WERI-Rb-1 (cell line): ENCODE measurements around the gene NLN.

ENCODE experiments used
- DNase-seq: peaks from one replicate; pipeline ENCODE4 v3.0.0-alpha.2; 2020
- H3K27ac ChIP-seq: fragments of 250-450 bp; sonication (Bioruptor Pico); 2 replicates; pipeline ENCODE4 v1.5.1; 2020; ENCODE audit warnings: mild to moderate bottlenecking, moderate library complexity
- H3K27me3 ChIP-seq: fragments of 250-450 bp; sonication (Bioruptor Pico); 2 replicates; pipeline ENCODE4 v1.5.1; 2021; ENCODE audit warnings: mild to moderate bottlenecking, low read depth, moderate library complexity; ENCODE audit not compliant: insufficient read depth, severe bottlenecking
- H3K36me3 ChIP-seq: fragments of 250-450 bp; sonication (Bioruptor Pico); 2 replicates; pipeline ENCODE4 v1.5.1; 2020; ENCODE audit warnings: mild to moderate bottlenecking, moderate library complexity
- H3K4me3 ChIP-seq: 2 replicates; pipeline ENCODE4 v1.5.1; 2011; ENCODE audit warnings: low read depth, mild to moderate bottlenecking, control low read depth, low read length
- H3K9me3 ChIP-seq: fragments of 250-450 bp; sonication (Bioruptor Pico); 2 replicates; pipeline ENCODE4 v1.5.1; 2021; ENCODE audit warnings: mild to moderate bottlenecking, moderate library complexity; ENCODE audit not compliant: severe bottlenecking
- CTCF ChIP-seq: IDR thresholded peaks from 2 replicates; pipeline ENCODE4 v1.5.1; 2011; ENCODE audit warnings: low read depth, mild to moderate bottlenecking, control low read depth, inconsistent platforms, low read length

Gene NLN

GRCh38 chr5:65790371-65791163 lies 68.6 kb downstream of the NLN start:
- no peaks in the 10 kb centered on the region for H3K27me3 ChIP-seq
- H3K4me3 ChIP-seq: no peak overlapping the region
- H3K9me3 ChIP-seq: no peaks in the 10 kb centered on the region
- TF ChIP-seq CTCF: no peak
- H3K27ac ChIP-seq: no peak overlapping the region
- peaks cover 21% of the 10 kb centered on the region for H3K36me3 ChIP-seq
- DNase-seq: no peak

GRCh38 chr5:65791712-65792673 lies 70.0 kb downstream of the NLN start:
- Histone ChIP-seq H3K27ac (no peak overlapping the region), H3K9me3 (no peaks in the 10 kb centered on the region), H3K36me3 (peaks cover 12% of the 10 kb centered on the region), H3K27me3 (no peaks in the 10 kb centered on the region), H3K4me3 (no peak overlapping the region)
- DNase-seq: no peak
- no peak for TF ChIP-seq CTCF

GRCh38 chr5:65796269-65796668 lies 74.3 kb downstream of the NLN start:
- H3K27me3 ChIP-seq: no peaks in the 10 kb centered on the region
- DNase-seq: no peak
- no peaks in the 10 kb centered on the region for H3K9me3 ChIP-seq
- no peak for TF ChIP-seq CTCF
- H3K27ac ChIP-seq: no peak overlapping the region
- H3K4me3 ChIP-seq: no peak overlapping the region
- no peaks in the 10 kb centered on the region; the same call in none of the 2 replicates for H3K36me3 ChIP-seq

GRCh38 chr5:65796751-65797316 lies 74.8 kb downstream of the NLN start:
- H3K4me3 ChIP-seq: no peak overlapping the region
- no peak for DNase-seq
- H3K27me3 ChIP-seq: no peaks in the 10 kb centered on the region
- no peak overlapping the region for H3K27ac ChIP-seq
- H3K36me3 ChIP-seq: no peaks in the 10 kb centered on the region; the same call in none of the 2 replicates
- no peaks in the 10 kb centered on the region for H3K9me3 ChIP-seq
- no peak for TF ChIP-seq CTCF

- Histone ChIP-seq H3K27ac (no peak overlapping the region), H3K9me3 (no peaks in the 10 kb centered on the region), H3K36me3 (no peaks in the 10 kb centered on the region; the same call in none of the 2 replicates), H3K4me3 (no peak overlapping the region), H3K27me3 (no peaks in the 10 kb centered on the region)
- no peak for TF ChIP-seq CTCF
- no peak for DNase-seq
These were observed 75.5 kb downstream of the NLN start for GRCh38 chr5:65797481-65797880.
